Glomerular visceral epithelial cell (primary cell): Measurements from ENCODE around the gene KIFC3.
A peak's percentile ranks its signal among the peaks of the same experiment; 100 is the strongest.
"Not testable (repeated sequence)": the region's sequence is repeated elsewhere in the genome, so short reads cannot be mapped to it uniquely, and the experiment has no call there.

Experiments
- DNase-seq: peaks from one replicate; pipeline ENCODE4 v3.0.0-alpha.2; 2016; ENCODE audit errors: extremely low spot score

KIFC3 gene

GRCh38 chr16:57739756-57740422, 62.4 kb downstream of the KIFC3 start:
- no peak for DNase-seq

- no peak for DNase-seq
Observed at GRCh38 chr16:57738844-57739243, 63.4 kb downstream of the KIFC3 start.

DNA sequence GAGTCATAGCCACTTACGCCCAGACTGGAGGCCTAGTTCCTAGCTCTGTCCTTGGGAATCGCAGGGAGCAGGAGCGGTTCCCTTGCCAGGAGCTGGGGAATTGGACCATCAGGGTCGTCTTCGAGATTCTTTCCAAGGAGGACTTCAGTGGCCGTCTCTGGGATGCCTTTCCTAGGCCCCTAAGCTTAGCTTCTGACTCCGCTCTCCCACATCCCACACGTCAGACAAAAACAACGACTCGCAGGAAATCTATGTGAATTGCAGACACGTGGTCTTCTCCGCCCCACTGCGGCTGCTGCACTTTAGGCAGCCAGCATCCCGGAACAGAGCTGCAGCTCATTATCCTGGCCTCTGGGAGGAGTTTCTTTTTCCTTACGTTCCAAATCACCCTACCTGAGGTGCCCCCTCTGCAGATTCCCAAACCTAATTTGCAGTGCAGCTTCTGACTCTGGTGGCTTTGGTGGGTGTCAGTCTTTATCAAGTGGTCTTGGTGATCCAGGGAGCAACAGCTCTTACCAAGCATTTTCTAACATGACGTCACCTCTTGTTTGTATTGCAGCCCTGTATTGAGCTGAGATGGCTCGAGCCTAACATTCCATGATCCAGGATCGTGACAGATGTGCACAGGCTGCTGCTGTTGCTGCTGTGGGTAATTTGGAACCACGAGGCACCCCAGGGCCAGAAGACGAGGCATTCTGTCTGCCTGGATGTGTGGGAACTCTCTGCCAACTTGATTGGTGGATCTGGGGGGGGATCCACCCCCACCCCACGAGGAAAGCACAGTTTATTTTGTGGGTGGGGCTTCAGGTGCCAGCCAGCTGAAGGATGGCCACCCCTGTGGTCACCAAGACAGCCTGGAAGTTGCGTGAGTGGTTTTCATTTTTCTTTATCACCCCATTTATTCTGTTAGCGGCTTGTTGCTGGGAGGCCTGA, 65.6 kb downstream of the KIFC3 start:
- peak; percentile 62 for DNase-seq

DNA sequence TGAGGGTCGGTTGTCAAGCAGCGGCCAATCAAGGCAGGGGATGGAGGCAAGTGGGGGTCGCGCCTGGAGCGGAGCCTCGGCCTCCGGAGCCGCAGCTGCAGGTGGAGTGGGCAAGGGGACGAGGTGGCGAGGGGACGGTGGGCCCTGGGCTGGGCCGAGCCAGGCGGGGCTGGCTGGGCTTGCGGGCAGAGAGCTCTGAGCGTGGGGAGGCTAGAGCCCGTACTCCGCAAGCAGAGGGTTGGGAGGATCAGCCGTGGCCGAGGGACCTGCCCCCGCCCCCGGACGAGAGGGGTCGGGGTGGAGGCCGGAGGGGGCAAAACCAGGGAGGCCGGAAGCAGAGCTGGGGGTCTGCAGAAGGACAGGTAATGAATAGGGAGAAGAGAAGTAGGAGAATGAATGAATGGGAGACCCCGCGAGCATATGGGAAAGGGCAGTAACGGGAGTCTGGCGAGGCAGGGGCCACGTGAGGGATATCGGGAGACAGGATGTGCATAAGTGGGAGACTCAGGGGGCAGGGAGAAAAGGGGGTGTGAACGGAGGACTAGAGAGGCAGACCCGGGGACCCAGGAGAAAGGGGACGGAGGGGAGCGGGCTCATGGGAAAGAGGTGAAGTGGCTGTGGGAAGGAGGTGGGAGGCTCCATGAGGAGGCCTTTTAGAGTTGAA, 66.4 kb downstream of the KIFC3 start, which contains the start of gene KATNB1:
TSS of gene KATNB1 (plus strand) at position 16 of the 664 bp plus-strand sequence. CDS start 1,474 bp downstream, outside the sequence.
- DNase-seq, result peak; percentile 15

GRCh38 chr16:57734925-57735754, 67.2 kb downstream of the KIFC3 start:
- peak; percentile 99 for DNase-seq

GRCh38 chr16:57734308-57734924, 67.9 kb downstream of the KIFC3 start:
- DNase-seq, result no peak

DNA sequence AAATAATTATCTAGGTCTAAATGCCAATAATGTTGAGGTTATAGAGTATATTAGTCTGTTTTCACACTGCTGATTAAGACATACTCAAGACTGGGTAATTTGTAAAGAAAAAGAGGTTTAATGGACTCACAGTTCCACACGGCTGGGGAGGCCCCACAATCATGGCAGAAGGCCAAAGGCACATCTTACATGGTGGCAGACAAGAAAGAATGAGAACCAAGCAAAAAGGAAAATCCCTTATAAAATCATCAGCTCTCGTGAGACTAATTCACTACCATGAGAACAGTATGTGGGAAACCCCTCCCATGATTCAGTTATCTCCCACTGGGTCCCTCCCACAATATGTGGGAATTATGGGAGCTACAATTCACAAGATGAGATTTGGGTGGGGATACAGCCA, 69.6 kb downstream of the KIFC3 start:
- no peak for DNase-seq

DNA sequence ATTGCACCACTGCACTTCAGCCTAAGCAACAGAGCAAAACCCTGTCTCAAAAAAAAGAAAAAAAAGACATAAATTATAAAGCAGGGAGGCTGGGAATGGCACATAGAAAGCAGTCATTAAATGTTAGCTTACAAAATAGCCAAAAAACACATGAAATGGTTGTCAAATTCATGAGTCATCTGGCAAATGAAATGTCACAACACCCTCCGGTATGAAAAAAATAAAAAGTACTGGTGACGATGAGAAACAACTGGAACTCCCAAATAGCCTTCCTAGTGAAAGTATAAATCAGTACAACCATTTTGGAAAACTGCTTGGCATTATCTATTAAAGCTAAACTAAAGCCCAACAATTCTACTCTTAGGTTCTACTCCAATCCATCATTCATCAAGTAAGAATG, 70.3 kb downstream of the KIFC3 start:
- DNase-seq, result no peak

DNA sequence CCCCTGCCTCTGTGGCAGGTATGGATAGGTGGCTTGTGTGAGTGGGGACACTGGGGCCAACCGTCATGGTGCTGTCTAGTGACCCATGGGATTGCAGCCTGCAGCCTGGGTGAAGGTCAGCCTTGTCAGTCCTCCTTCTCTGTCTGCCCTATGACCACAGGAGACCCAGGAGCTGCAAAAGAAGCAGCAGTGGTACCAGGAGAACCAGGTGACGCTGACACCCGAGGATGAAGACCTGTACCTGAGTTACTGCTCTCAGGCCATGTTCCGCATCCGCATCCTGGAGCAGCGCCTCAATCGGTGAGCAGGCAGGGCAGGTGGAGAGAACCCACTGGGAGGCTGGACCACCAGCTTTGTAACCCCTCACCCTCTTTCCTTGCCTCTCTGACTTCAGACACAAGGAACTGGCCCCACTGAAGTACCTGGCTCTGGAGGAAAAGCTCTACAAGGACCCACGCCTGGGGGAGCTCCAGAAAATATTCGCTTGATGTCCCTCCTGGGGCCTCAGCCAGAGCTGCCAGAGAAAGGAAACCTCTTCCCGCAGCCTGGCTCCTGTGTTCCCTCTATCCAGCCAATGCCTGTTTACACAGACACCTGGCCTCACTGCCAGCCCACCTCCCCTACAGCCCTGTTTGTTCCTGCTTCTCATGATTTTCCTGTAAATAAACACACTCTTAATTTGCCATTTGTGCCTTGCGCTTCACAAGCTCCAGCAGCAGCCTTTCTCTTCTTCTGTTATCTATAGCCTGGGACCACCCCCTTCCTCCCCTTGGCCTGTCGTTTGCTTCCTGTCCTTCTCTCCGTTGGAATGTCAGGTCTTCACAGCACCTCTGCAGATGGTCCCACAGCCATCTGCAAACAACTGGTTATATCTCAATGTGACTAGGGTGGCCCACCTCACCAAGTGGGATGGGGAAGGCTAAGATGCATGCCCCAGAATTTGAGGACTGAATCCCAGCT, 71.2 kb downstream of the KIFC3 start:
- no peak for DNase-seq

GRCh38 chr16:57729852-57730251, 72.4 kb downstream of the KIFC3 start:
- DNase-seq, result not testable (repeated sequence)

GRCh38 chr16:57729182-57729484, 73.2 kb downstream of the KIFC3 start:
- no peak for DNase-seq

DNA sequence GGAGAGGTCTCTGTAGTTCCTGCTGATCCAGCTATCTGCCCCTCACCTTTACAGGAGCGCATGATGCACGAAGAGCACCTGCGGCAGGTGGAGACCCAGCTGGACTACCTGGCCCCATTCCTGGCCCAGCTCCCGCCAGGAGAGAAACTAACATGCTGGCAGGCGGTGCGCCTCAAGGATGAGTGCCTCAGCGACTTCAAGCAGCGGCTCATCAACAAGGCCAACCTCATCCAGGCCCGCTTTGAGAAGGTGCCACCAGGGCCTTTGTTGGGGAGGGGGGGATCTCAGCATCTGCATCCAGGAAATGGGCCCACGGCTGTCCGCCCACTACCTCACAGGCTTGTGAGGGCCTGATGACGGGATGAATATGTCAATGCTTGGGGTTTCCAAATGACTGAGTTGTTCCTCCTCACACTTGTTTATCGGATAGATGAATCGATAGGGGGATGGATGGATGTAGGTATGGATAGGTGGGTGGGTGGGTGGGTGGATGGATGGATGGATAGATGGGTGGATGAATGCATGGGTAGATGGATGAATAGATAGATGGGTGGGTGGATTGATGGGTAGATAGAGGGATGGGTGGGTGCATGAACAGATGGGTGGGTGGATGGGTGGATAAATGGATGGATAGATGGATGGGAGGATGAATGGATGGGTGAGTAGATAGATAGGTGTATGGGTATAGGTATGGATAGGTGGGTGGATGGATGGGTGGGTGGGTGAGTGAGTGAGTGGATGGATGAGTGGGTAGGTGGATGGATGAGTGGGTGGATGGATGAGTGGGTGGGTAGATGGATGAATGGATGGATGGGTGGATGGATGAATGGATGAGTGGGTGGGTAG, 73.7 kb downstream of the KIFC3 start:
- DNase-seq, result no peak

DNA sequence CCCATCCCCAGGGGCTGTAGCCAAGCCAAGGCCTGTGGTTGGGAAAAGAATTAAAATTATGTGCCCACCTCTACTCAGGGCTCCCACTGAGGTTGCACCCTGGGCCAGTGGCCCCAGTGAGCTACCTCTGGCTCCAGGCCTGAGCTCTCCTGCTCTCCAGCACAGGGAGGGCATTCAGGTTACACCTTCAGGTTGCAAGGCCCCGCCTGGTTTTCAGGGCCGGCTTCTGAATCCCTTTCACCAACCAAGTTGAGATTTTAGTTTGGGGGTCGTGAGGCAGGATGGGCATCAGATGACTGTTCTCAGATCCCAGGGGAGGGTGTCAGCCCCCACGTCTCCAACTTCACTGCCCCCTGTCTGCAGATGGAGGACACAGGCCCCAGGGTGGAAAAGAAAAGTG, 74.7 kb downstream of the KIFC3 start:
- no peak for DNase-seq

- DNase-seq, result no peak
Observed at GRCh38 chr16:57726433-57726947, 75.8 kb downstream of the KIFC3 start.

GRCh38 chr16:57725976-57726375, 76.3 kb downstream of the KIFC3 start:
- no peak for DNase-seq

DNA sequence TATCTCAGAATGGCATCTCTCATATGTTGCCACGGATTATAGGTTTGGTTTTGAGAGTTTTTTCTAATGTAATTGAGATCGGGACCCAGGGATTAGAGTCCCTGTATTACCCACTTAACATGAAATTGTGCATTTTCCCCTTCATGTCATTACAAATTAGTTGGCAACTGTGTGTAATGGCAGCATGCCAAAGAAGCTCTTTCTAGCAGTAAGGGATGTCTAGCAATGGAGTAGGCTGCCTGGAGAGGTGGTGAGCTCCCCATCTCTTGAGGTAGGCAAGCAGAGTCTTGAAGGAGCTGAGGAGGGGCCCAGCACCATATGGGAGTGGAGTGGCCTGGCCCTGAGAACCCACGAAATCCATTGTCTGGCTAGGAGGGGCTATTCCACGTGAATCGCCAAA, 76.7 kb downstream of the KIFC3 start:
- DNase-seq, result no peak

DNA sequence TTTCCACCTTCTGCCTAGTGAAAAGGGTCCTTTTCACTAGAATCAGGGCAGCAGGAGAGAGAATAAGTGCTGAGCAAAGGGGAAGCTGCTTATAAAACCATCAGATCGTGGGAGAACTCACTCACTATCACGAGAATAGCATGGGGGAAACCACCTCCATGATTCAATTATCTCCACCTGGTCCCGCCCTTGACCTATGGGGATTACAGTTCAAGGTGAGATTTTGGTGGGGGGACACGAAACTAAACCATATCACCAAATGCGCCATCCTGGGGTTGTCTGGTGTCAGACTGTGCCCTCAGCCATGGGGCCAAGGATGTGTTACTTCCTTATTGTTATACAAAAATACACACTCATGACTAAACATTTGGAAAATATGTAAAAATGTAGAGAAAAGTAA, 77.1 kb downstream of the KIFC3 start:
- DNase-seq, result no peak

DNA sequence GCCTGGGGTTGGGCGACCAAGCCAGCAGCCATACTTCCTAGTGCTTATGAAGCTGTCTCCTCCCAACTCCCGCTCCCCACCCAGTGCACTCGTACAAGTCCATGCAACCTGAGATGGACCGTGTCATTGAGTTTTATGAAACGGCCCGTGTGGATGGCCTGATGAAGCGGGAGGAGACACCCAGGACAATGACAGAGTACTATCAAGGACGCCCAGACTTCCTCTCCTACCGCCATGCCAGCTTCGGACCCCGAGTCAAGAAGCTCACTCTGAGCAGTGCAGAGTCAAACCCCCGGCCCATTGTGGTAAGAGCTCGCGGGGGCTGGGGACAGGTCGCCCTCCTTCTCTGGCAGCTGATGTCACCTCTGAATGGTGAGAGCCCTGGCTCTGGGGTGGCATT, 77.8 kb downstream of the KIFC3 start:
- no peak for DNase-seq

DNA sequence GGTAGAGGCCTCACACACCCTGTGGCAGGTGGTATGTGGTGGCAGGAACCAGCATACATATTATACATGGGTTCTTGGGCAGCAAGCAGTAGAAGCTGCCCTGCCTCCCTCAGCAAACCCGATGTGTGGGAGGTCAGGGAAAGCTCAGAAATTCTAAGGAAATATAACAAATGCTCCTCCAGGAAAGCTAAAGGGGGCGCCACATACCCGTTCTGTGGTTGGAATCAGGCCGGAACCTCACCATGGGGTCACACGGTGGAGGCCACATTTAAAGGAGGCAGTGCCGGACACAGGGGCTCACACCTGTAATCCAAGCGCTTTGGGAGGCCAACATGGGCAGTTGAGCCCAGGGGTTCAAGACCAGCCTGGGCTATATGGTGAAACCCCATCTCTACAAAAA, 79.1 kb downstream of the KIFC3 start:
- DNase-seq, result no peak
